Endothelial cell of umbilical vein (primary cell): ENCODE results near the gene CA14. TPM values are rescaled to one million over a fixed set of nuclear protein-coding genes. Genes with fewer than 3 reads are reported as not detected.
"Not testable (repeated sequence)": the region's sequence is repeated elsewhere in the genome, so short reads cannot be mapped to it uniquely, and the experiment has no call there.

Experiments
- BruUV-seq: library from RNA; stranded (reverse); fragments of 400-500 nt; replicated peaks from 2 replicates; lab custom pipeline; 2021; lab: Mats Ljungman, UMichigan
- CTCF ChIA-PET: fragments of 300-600, 350-600 bp; sonication (Branson Sonifier 250); formaldehyde crosslinking; loops from one replicate; lab custom pipeline; 2021; ENCODE audit warnings: antibody characterized with exemption, inconsistent platforms; lab: Charles Lee
- POLR2A ChIA-PET: fragments of 300-600, 350-600 bp; sonication (Branson Sonifier 250); formaldehyde crosslinking; loops from one replicate; lab custom pipeline; 2021; ENCODE audit warnings: antibody characterized with exemption, inconsistent platforms; lab: Charles Lee
- DNase-seq: peaks from one replicate; pipeline ENCODE4 v3.0.0-alpha.2; 2011; ENCODE audit warnings: low read depth, low spot score
- FAIRE-seq: peaks from 2 replicates; lab custom pipeline; 2011; peaks lifted over from hg19 to GRCh38; lab: Jason Lieb, UNC
- H2AFZ ChIP-seq: 2 replicates; pipeline ENCODE4 v1.6.0; 2012; ENCODE audit warnings: low read depth, low read length, control low read depth, inconsistent platforms
- H3K27ac ChIP-seq: 2 replicates; pipeline ENCODE4 v1.5.1; 2011; ENCODE audit warnings: low read depth, mild to moderate bottlenecking, control low read depth, low read length, moderate library complexity; ENCODE audit not compliant: insufficient read depth
- H3K27me3 ChIP-seq, 2 experiments: 2 replicates each; pipeline versions ENCODE4 v1.6.0 to v1.6.1; 2011; ENCODE audit warnings: low read length in 2 of 2, mixed read lengths in 1 of 2; ENCODE audit not compliant: control insufficient read depth in 2 of 2, insufficient read depth in 2 of 2
- H3K36me3 ChIP-seq, 2 experiments: 2 replicates in 1 of 2; 3 replicates in 1 of 2; pipeline ENCODE4 v1.5.1; 2011; ENCODE audit warnings: low read length in 2 of 2, mild to moderate bottlenecking in 1 of 2, moderate library complexity in 1 of 2; ENCODE audit not compliant: control insufficient read depth in 2 of 2, insufficient read depth in 2 of 2; ENCODE audit errors: extremely low read depth in 1 of 2
- H3K4me1 ChIP-seq: 3 replicates; pipeline ENCODE4 v1.5.1; 2011; ENCODE audit warnings: mild to moderate bottlenecking, low read length; ENCODE audit not compliant: control insufficient read depth, insufficient read depth; ENCODE audit errors: extremely low read depth
- H3K4me2 ChIP-seq: 2 replicates; pipeline ENCODE4 v1.6.1; 2011; ENCODE audit warnings: low read length, control low read depth, mixed read lengths; ENCODE audit not compliant: insufficient read depth
- H3K4me3 ChIP-seq, 3 experiments: fragments of 200-600 bp in 1 of 3; sonication (generic), shearing (Covaris generic) in 1 of 3; replicated peaks in 1 of 3; 2 replicates each; pipeline ENCODE4 v1.5.1; 2011 to 2016; ENCODE audit warnings: control low read depth in 3 of 3, low read length in 3 of 3, mild to moderate bottlenecking in 2 of 3, inconsistent platforms in 1 of 3, low read depth in 1 of 3, moderate library complexity in 1 of 3; ENCODE audit not compliant: insufficient read depth in 1 of 3
- H3K79me2 ChIP-seq: 2 replicates; pipeline ENCODE4 v1.6.0; 2012; ENCODE audit warnings: low read length, inconsistent platforms; ENCODE audit not compliant: control insufficient read depth, insufficient read depth
- H3K9ac ChIP-seq: replicated peaks from 2 replicates; pipeline ENCODE3; 2011; ENCODE audit warnings: low read length, control low read depth; ENCODE audit not compliant: insufficient read depth; ENCODE audit errors: extremely low read depth
- H3K9me1 ChIP-seq: replicated peaks from 3 replicates; pipeline ENCODE4 v1.6.0; 2011; ENCODE audit warnings: mild to moderate bottlenecking, low read length; ENCODE audit not compliant: control insufficient read depth, insufficient read depth; ENCODE audit errors: extremely low read depth
- H3K9me3 ChIP-seq: replicated peaks from 2 replicates; pipeline ENCODE4 v1.5.1; 2012; ENCODE audit warnings: low read length, inconsistent platforms; ENCODE audit not compliant: control insufficient read depth, insufficient read depth
- H4K20me1 ChIP-seq: replicated peaks from 2 replicates; pipeline ENCODE3; 2011; ENCODE audit warnings: mild to moderate bottlenecking, low read length; ENCODE audit not compliant: control insufficient read depth, insufficient read depth; ENCODE audit errors: extremely low read depth
- CTCF ChIP-seq, 2 donors: IDR thresholded peaks; 1 replicate in 1 of 2; 2 replicates in 1 of 2; pipeline ENCODE4 v1.5.1; 2011; ENCODE audit warnings: low read length in 2 of 2, mild to moderate bottlenecking in 2 of 2, moderate library complexity in 2 of 2, control low read depth in 1 of 2, inconsistent platforms in 1 of 2, low read depth in 1 of 2; ENCODE audit not compliant: insufficient read depth in 1 of 2; ENCODE audit errors: extremely low read depth in 1 of 2
- EZH2 ChIP-seq: IDR thresholded peaks from 2 replicates; pipeline ENCODE4 v1.6.1; 2012; ENCODE audit warnings: borderline replicate concordance, low read depth, mild to moderate bottlenecking, moderate library complexity, low read length, inconsistent platforms; ENCODE audit not compliant: severe bottlenecking
- FOS ChIP-seq: IDR thresholded peaks from 2 replicates; pipeline ENCODE4 v1.6.1; 2011; ENCODE audit warnings: mild to moderate bottlenecking, low read length, moderate library complexity, borderline replicate concordance; ENCODE audit not compliant: insufficient read depth
- GATA2 ChIP-seq: IDR thresholded peaks from 2 replicates; pipeline ENCODE4 v1.7.0; 2011; ENCODE audit warnings: low read depth, mild to moderate bottlenecking, moderate library complexity, mixed read lengths, low read length; ENCODE audit not compliant: insufficient read length, insufficient read depth
- JUN ChIP-seq: IDR thresholded peaks from 2 replicates; pipeline ENCODE4 v1.6.1; 2011; ENCODE audit warnings: borderline replicate concordance, low read depth; ENCODE audit not compliant: insufficient read length, insufficient read depth
- MAX ChIP-seq: IDR thresholded peaks from 2 replicates; pipeline ENCODE4 v1.6.1; 2011; ENCODE audit not compliant: insufficient read depth, insufficient read length
- MYC ChIP-seq: IDR thresholded peaks from one replicate; pipeline ENCODE4 v1.6.1; 2011; ENCODE audit warnings: mild to moderate bottlenecking, low read depth, low read length
- POLR2A ChIP-seq: IDR thresholded peaks from 2 replicates; pipeline ENCODE4 v1.6.1; 2012; ENCODE audit warnings: low read depth, mild to moderate bottlenecking, control low read depth, low read length
- POLR2AphosphoS5 ChIP-seq: IDR thresholded peaks from 2 replicates; pipeline ENCODE4 v1.6.1; 2012; ENCODE audit warnings: low read depth, mild to moderate bottlenecking, control low read depth, low read length, moderate library complexity; ENCODE audit not compliant: insufficient read depth
- dilution Hi-C: fragments of 300-500 bp; cut with MboI; formaldehyde crosslinking; loops from one replicate; pipeline ENCODE4 v1.15.0; 2019; ENCODE audit warnings: low sequenced_read_pairs; ENCODE audit not compliant: extremely low pct_ligation_motif_present
- intact Hi-C: fragments of 100-400 bp; cut with micrococcal nuclease; formaldehyde crosslinking; loops from one replicate; pipeline ENCODE4 v1.10.0; 2022
- polyA plus RNA-seq, 4 experiments: library from polyadenylated mRNA; depleted of rRNA in 3 of 4; stranded (reverse) in 3 of 4; unstranded in 1 of 4; fragments of >200 nt; gene quantifications; 2 replicates each; pipeline versions ENCODE4 v1.2.1 to v1.2.3, GENCODE V29; 2011 to 2012; ENCODE audit warnings: missing spikeins in 1 of 4
- total RNA-seq: library from RNA; stranded (reverse); gene quantifications from 2 replicates; pipeline ENCODE4 v1.2.3, GENCODE V29; 2021

The CA14 gene
- total and polyA plus RNA-seq, 2 donors (not counting 3 experiments of a cell fraction or from before 2014, with no cell fraction given): not detected

GRCh38 chr1:150302902-150303301 lies 45.3 kb downstream of the CA14 start:
- no peak for FAIRE-seq
- Histone ChIP-seq H2AFZ (no peak overlapping the region), H3K4me2 (no peak overlapping the region), H3K36me3 (peaks cover 12% of the 10 kb centered on the region in 2 experiments), H3K27ac (no peak overlapping the region), H3K4me3 (no peak overlapping the region), H3K9ac (no peak overlapping the region), H3K9me1 (no peaks in the 10 kb centered on the region), H3K27me3 (no peaks in the 10 kb centered on the region), H3K9me3 (no peaks in the 10 kb centered on the region), H4K20me1 (no peaks in the 10 kb centered on the region), H3K79me2 (peaks cover 2% of the 10 kb centered on the region), H3K4me1 (no peaks in the 10 kb centered on the region)
- TF ChIP-seq POLR2A: no peak
- TF ChIP-seq CTCF (IDR thresholded peaks at IDR 0.05; ENCODE audit: extremely low read depth in 1 of 2, insufficient read depth in 1 of 2, low read depth in 1 of 2, low read length in 2 of 2): no peak
- no peak for TF ChIP-seq GATA2
- no peak for TF ChIP-seq MAX
- no peak for TF ChIP-seq POLR2AphosphoS5
- TF ChIP-seq MYC: no peak
- TF ChIP-seq EZH2: no peak
- TF ChIP-seq JUN: no peak
- TF ChIP-seq FOS: no peak
- dilution Hi-C loops: no loop called here
- no peak for DNase-seq
- no TSS peak for BruUV-seq
- ChIA-PET CTCF (no interaction called here), POLR2A (no interaction called here)
- intact Hi-C loops: no loop called here

- DNase-seq, H3K9me3 ChIP-seq, H2AFZ ChIP-seq, CTCF ChIA-PET, H3K4me3 ChIP-seq, H4K20me1 ChIP-seq, H3K79me2 ChIP-seq, H3K9me1 ChIP-seq, H3K4me2 ChIP-seq, H3K36me3 ChIP-seq, FAIRE-seq, intact Hi-C loops, H3K27me3 ChIP-seq, POLR2A ChIA-PET, dilution Hi-C loops, H3K4me1 ChIP-seq, H3K9ac ChIP-seq, BruUV-seq, H3K27ac ChIP-seq: not testable (repeated sequence)
Measured at GRCh38 chr1:150308585-150308984, 51.0 kb downstream of the CA14 start.
